ENCODE measurements around the gene ARAP2. TPM values are rescaled to one million over a fixed set of nuclear protein-coding genes. Genes with fewer than 3 reads are reported as not detected.

Gene ARAP2
- total RNA-seq, 1 experiment from 2014 or later: 13.6 TPM

DNA sequence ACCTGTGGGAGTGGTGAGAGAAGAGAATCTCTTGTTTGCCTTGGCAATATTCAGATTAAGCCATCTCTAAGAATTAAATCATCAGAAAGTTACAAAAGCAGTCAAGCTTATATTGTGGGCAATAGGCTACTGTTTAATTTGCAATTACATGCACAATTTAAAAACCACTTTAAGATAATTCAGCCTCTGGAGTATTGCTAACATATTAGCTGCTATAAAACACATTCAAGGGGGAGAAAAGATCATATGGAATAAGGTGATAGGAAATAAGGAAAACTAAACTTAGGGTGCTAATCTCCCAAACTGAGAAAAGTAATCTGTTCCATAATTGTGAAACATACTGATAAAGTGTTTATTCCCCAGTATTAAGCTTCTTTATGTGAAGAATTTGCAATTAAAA is 103.9 kb downstream of the ARAP2 start (continued):
- TF ChIP-seq, protein P1, sequence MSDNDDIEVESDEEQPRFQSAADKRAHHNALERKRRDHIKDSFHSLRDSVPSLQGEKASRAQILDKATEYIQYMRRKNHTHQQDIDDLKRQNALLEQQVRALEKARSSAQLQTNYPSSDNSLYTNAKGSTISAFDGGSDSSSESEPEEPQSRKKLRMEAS (IDR thresholded peaks at IDR 0.05): no peak
- TF ChIP-seq POLR2AphosphoS5 (IDR thresholded peaks at IDR 0.05; ENCODE audit: low read depth, low read length): no peak
- TF ChIP-seq ATF3 (IDR thresholded peaks at IDR 0.05): no peak
- TF ChIP-seq FOSL1 (IDR thresholded peaks at IDR 0.05; ENCODE audit: low read depth): no peak

- no peak for TF ChIP-seq POLR2A (IDR thresholded peaks at IDR 0.05; ENCODE audit: borderline replicate concordance, extremely low read depth, insufficient read depth, insufficient read length)
- no peak for TF ChIP-seq JUND (IDR thresholded peaks at IDR 0.05)
- no peak for TF ChIP-seq CBX3 (IDR thresholded peaks at IDR 0.05; ENCODE audit: low read depth)
- TF ChIP-seq, protein P2, sequence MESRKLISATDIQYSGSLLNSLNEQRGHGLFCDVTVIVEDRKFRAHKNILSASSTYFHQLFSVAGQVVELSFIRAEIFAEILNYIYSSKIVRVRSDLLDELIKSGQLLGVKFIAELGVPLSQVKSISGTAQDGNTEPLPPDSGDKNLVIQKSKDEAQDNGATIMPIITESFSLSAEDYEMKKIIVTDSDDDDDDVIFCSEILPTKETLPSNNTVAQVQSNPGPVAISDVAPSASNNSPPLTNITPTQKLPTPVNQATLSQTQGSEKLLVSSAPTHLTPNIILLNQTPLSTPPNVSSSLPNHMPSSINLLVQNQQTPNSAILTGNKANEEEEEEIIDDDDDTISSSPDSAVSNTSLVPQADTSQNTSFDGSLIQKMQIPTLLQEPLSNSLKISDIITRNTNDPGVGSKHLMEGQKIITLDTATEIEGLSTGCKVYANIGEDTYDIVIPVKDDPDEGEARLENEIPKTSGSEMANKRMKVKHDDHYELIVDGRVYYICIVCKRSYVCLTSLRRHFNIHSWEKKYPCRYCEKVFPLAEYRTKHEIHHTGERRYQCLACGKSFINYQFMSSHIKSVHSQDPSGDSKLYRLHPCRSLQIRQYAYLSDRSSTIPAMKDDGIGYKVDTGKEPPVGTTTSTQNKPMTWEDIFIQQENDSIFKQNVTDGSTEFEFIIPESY (IDR thresholded peaks at IDR 0.05; ENCODE audit: extremely low read depth, insufficient replicate concordance, low read length): no peak
- TF ChIP-seq, protein P3, sequence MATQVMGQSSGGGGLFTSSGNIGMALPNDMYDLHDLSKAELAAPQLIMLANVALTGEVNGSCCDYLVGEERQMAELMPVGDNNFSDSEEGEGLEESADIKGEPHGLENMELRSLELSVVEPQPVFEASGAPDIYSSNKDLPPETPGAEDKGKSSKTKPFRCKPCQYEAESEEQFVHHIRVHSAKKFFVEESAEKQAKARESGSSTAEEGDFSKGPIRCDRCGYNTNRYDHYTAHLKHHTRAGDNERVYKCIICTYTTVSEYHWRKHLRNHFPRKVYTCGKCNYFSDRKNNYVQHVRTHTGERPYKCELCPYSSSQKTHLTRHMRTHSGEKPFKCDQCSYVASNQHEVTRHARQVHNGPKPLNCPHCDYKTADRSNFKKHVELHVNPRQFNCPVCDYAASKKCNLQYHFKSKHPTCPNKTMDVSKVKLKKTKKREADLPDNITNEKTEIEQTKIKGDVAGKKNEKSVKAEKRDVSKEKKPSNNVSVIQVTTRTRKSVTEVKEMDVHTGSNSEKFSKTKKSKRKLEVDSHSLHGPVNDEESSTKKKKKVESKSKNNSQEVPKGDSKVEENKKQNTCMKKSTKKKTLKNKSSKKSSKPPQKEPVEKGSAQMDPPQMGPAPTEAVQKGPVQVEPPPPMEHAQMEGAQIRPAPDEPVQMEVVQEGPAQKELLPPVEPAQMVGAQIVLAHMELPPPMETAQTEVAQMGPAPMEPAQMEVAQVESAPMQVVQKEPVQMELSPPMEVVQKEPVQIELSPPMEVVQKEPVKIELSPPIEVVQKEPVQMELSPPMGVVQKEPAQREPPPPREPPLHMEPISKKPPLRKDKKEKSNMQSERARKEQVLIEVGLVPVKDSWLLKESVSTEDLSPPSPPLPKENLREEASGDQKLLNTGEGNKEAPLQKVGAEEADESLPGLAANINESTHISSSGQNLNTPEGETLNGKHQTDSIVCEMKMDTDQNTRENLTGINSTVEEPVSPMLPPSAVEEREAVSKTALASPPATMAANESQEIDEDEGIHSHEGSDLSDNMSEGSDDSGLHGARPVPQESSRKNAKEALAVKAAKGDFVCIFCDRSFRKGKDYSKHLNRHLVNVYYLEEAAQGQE (IDR thresholded peaks at IDR 0.05; ENCODE audit: low read depth): no peak
- no peak for TF ChIP-seq SIN3A (IDR thresholded peaks at IDR 0.05; ENCODE audit: low read depth)
- TF ChIP-seq EZH2 (IDR thresholded peaks at IDR 0.05): no peak
- TF ChIP-seq ATF3 (IDR thresholded peaks at IDR 0.05): no peak
- TF ChIP-seq, protein P1 (IDR thresholded peaks at IDR 0.05): no peak
- TF ChIP-seq SP1 (IDR thresholded peaks at IDR 0.05; ENCODE audit: low read depth): no peak
- TF ChIP-seq FOSL1 (IDR thresholded peaks at IDR 0.05; ENCODE audit: low read depth): no peak
- TF ChIP-seq EZH2phosphoT487 (IDR thresholded peaks at IDR 0.05; ENCODE audit: borderline replicate concordance): no peak
- TF ChIP-seq ZFX (IDR thresholded peaks at IDR 0.05): no peak
- no peak for TF ChIP-seq POLR2AphosphoS5 (IDR thresholded peaks at IDR 0.05; ENCODE audit: low read depth, low read length)
- TF ChIP-seq, protein P4, sequence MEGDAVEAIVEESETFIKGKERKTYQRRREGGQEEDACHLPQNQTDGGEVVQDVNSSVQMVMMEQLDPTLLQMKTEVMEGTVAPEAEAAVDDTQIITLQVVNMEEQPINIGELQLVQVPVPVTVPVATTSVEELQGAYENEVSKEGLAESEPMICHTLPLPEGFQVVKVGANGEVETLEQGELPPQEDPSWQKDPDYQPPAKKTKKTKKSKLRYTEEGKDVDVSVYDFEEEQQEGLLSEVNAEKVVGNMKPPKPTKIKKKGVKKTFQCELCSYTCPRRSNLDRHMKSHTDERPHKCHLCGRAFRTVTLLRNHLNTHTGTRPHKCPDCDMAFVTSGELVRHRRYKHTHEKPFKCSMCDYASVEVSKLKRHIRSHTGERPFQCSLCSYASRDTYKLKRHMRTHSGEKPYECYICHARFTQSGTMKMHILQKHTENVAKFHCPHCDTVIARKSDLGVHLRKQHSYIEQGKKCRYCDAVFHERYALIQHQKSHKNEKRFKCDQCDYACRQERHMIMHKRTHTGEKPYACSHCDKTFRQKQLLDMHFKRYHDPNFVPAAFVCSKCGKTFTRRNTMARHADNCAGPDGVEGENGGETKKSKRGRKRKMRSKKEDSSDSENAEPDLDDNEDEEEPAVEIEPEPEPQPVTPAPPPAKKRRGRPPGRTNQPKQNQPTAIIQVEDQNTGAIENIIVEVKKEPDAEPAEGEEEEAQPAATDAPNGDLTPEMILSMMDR (IDR thresholded peaks at IDR 0.05 in 2 of 3, conservative IDR thresholded peaks at IDR 0.05 in 1 of 3; ENCODE audit: borderline replicate concordance in 1 of 3, insufficient read depth in 1 of 3, low read depth in 2 of 3, low read length in 2 of 3): no peak
- TF ChIP-seq YY1 (IDR thresholded peaks at IDR 0.05; ENCODE audit: extremely low read depth, insufficient replicate concordance, low read depth, low read length): no peak
- no peak for TF ChIP-seq ZNF274 (IDR thresholded peaks at IDR 0.05; ENCODE audit: low read depth, low read length)
- H3K36me3 ChIP-seq (ENCODE audit: control insufficient read depth in 1 of 2, insufficient read depth in 2 of 2, low read length in 2 of 2): no peaks in the 10 kb centered on the region
- ChIA-PET CTCF (no interaction called here), RAD21 (ENCODE audit: low non-redundant PET in 1 of 2, low total read pairs in 2 of 2, uncharacterized antibody in 2 of 2, unreplicated experiment in 2 of 2) (no interaction called here), POLR2A (no interaction called here)
- no peaks in the 10 kb centered on the region for H3K27me3 ChIP-seq (ENCODE audit: insufficient read depth, low read length)
- no peaks in the 10 kb centered on the region for H3K9me3 ChIP-seq (ENCODE audit: control insufficient read depth in 1 of 2, insufficient read depth in 1 of 2, low read depth in 1 of 2, low read length in 2 of 2)
- no peak for DNase-seq (ENCODE audit: low read depth, low spot score)
- no peaks in the 10 kb centered on the region for H3K4me1 ChIP-seq (ENCODE audit: control insufficient read depth in 1 of 2, insufficient read depth in 2 of 2, low read length in 2 of 2)
- H3K9me2 ChIP-seq (ENCODE audit: insufficient read depth): no peaks in the 10 kb centered on the region
- H3K9ac ChIP-seq (ENCODE audit: low read length): no peak overlapping the region
- H3K4me2 ChIP-seq (ENCODE audit: low read length): no peak overlapping the region
- no peak overlapping the region for H3K4me3 ChIP-seq (replicated peaks in 1 of 2; ENCODE audit: low read depth in 1 of 2, low read length in 2 of 2)
- intact Hi-C loops (cut with micrococcal nuclease): no loop called here
- H4K20me1 ChIP-seq (ENCODE audit: insufficient read depth): no peaks in the 10 kb centered on the region
- no TSS peak for BruUV-seq (replicated peaks)
- H2AFZ ChIP-seq (ENCODE audit: low read depth, low read length, poor library complexity, severe bottlenecking): no peak overlapping the region
- no peaks in the 10 kb centered on the region for H3K79me2 ChIP-seq (ENCODE audit: insufficient read depth, low read length)
- no peak for ATAC-seq
- H3K27ac ChIP-seq (ENCODE audit: low read depth, low read length): no peak overlapping the region
Observed at GRCh38 chr4:36138220-36138619, 106.1 kb downstream of the ARAP2 start.

All from HCT116 (cell line).